ENCODE data around the gene TAF8. TPM values are rescaled to one million over a fixed set of nuclear protein-coding genes. Genes with fewer than 3 reads are reported as not detected.

TAF8 gene
- total RNA-seq, 2 donors from 2014 or later, result 62.6 to 70.4 TPM

DNA sequence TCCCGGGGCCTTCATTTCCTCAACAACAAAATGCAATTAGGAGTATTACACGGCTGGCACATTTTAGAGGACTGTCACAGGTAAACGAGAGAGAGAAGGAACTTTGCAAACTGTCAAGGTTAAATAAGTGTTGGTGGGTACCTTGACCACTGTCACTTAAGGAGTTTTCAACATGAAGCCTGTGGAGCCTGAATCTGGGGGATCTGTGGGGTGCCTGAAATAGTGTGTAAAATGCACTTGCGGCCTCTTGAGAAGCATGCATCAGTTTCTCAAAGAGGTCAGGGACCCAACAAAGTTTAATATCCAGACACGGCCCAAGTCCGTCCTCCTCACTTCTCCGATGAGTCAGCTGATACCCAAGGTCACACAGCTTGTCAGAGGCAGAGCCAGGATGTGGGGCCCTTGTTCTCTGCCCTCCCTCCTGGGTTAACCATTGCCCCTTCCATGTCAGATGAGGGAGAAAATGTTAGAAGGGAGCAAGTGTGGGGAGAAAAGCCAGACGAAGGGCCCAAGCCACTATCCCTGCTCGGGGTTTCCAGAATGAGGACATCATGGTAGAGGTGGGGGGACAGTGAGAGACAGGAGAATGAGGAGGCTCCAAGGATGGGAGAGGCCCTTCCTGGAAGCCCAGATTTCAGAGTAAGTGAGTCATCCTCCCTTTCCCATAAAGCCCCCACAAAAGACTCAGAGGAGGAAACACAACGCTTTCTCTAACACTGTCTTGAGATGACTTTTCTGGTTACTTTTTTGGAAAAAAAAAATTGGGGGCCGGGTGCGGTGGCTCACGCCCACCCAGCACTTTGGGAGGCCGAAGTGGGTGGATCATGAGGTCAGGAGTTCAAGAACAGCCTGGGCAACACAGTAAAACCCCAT is 49.9 kb downstream of the TAF8 start:
- no peaks in the 10 kb centered on the region for H3K27me3 Mint-ChIP-seq (ENCODE audit: low read depth)
- H3K9me3 Mint-ChIP-seq, result no peaks in the 10 kb centered on the region
- DNase-seq (peak; percentile 42 to 58), ATAC-seq (replicated peaks in 1 of 2) (peak; percentile 43 to 58)
- peaks cover 61% of the 10 kb centered on the region for H3K4me1 Mint-ChIP-seq (ENCODE audit: low read depth)
- peaks cover 0 to 2% of the 10 kb centered on the region in 2 donors for H3K36me3 Mint-ChIP-seq (ENCODE audit: insufficient read depth in 2 of 2)
- H3K27ac Mint-ChIP-seq, result peak overlapping the region; percentile 96
- peak overlapping the region; percentile 77 to 80 for H3K4me3 Mint-ChIP-seq

DNA sequence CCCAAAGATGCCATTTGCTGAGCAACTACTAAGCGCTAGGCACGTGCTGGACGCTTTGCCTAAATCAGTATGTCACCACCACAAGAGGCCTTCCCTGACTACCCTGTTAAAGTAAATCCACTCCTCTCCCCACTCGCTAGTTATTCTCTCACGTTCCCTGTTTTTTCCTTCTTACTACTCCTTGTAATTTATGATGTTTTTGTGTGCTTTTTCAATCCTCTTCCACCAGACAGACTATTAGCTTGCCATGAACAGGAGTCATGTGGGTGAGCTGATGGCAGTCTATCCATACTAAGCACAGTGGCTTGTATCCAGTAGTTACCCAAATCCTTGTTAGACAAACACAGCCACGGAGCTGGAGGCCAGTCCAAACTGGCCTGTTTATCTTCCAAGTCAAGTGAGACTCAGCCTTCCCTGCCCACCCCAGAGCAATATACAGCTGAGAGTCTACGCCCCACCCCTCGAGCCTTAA is 50.9 kb downstream of the TAF8 start:
- Mint-ChIP-seq H3K9me3 (no peaks in the 10 kb centered on the region), H3K27ac (peak overlapping the region; percentile 70), H3K4me1 (ENCODE audit: low read depth) (peaks cover 61% of the 10 kb centered on the region), H3K4me3 (peak overlapping the region; percentile 33 to 38), H3K36me3 (ENCODE audit: insufficient read depth in 2 of 2) (peaks cover 0 to 2% of the 10 kb centered on the region in 2 donors), H3K27me3 (ENCODE audit: low read depth) (no peaks in the 10 kb centered on the region)
- ATAC-seq (replicated peaks in 1 of 2) (no peak), DNase-seq (no peak)

DNA sequence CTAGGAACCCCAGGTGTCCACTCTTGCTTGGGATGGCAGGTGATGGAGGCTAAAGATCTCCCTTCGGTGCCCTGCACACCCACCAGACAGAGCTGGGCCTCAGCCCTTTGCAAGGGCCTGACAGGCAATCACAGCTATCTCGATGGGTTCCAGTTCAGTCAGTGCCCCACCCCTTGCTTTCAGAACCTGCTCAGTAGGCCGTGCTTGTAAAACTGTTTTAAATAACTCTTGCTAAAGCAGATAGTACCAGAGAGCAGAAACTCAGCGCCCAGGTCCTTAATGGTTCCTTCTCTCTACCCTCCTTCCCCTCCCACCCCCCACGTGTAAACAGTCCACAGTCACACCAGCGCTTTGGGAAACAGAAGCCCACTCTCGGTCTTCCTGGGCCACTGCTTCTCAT is 52.9 kb downstream of the TAF8 start:
- peaks cover 0 to 2% of the 10 kb centered on the region in 2 donors for H3K36me3 Mint-ChIP-seq (ENCODE audit: insufficient read depth in 2 of 2)
- peak overlapping the region; percentile 89 for H3K27ac Mint-ChIP-seq
- no peak for DNase-seq
- peaks cover 55% of the 10 kb centered on the region for H3K4me1 Mint-ChIP-seq (ENCODE audit: low read depth)
- H3K9me3 Mint-ChIP-seq, result no peaks in the 10 kb centered on the region
- peak overlapping the region; percentile 82 to 86 for H3K4me3 Mint-ChIP-seq
- H3K27me3 Mint-ChIP-seq (ENCODE audit: low read depth), result no peaks in the 10 kb centered on the region
- no peak for ATAC-seq (replicated peaks in 1 of 2)

DNA sequence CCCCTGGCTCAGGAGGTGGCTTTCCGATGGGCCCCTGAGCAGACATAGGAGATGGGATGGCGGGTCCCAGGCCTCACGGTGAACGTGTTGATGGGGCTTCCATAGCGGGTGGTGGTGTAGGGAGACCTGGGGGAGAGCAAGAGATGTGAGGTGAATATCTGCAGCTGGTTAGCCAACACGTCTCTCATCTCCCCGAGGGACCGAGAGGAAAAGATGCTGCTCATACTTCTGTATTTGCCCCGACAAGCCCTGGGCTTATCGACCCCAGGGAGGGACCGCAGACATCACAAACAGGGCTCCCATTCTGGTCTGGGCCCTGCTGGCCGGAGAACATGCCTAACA is 53.4 kb downstream of the TAF8 start:
- no peak for ATAC-seq (replicated peaks in 1 of 2)
- Mint-ChIP-seq H3K27me3 (ENCODE audit: low read depth) (no peaks in the 10 kb centered on the region), H3K9me3 (no peaks in the 10 kb centered on the region)

DNA sequence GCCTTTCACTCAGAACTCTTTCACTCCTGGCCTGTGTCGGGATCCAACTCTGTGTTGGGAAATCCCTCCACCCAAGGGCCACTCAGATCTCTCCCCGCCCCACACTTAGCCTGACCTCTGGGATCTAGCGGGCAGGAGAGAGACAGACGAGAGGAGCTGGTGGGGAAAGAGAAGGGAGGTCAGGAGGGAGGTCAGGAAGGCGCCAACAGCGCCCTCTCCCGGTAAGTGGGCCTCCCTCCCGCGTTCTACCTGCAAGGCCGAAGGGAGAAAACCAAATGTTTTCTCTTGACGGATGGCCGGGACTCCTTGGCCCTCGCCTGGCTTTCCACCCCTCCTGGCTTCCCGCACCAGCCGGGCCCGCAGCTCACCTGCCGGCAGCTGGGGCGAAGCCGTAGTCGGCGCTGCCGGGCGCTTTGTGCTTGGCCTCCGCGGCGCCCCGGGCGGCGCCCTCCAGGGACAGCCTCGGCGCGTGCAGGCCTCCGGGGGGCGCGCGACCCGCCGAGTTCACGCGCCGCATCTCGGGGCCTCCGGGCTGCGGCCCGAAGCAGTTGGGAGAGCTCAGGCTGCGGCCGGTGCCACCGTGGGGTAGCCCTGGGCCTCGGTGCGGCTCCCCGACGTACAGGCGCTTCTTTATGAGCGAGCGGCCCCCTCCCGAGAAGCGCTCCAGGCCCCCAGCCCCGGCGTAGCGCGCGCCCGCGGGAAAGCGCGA is 53.9 kb downstream of the TAF8 start:
- DNase-seq (peak; percentile 82 to 87), ATAC-seq (replicated peaks in 1 of 2) (peak; percentile 69 to 82)
- H3K9me3 Mint-ChIP-seq, result no peaks in the 10 kb centered on the region
- peaks cover 45% of the 10 kb centered on the region for H3K4me1 Mint-ChIP-seq (ENCODE audit: low read depth)
- H3K27ac Mint-ChIP-seq, result peak overlapping the region; percentile 89
- H3K27me3 Mint-ChIP-seq (ENCODE audit: low read depth), result no peaks in the 10 kb centered on the region
- H3K36me3 Mint-ChIP-seq (ENCODE audit: insufficient read depth in 2 of 2), result peaks cover 0 to 2% of the 10 kb centered on the region in 2 donors
- H3K4me3 Mint-ChIP-seq, result peak overlapping the region; percentile 82 to 86

More for the DNA sequence above, 53.4 kb downstream of the TAF8 start:
- peaks cover 0 to 2% of the 10 kb centered on the region in 2 donors for H3K36me3 Mint-ChIP-seq (ENCODE audit: insufficient read depth in 2 of 2)
- peak overlapping the region; percentile 82 to 86 for H3K4me3 Mint-ChIP-seq
- peaks cover 50% of the 10 kb centered on the region for H3K4me1 Mint-ChIP-seq (ENCODE audit: low read depth)
- H3K27ac Mint-ChIP-seq, result peak overlapping the region; percentile 89
- no peak for DNase-seq

DNA sequence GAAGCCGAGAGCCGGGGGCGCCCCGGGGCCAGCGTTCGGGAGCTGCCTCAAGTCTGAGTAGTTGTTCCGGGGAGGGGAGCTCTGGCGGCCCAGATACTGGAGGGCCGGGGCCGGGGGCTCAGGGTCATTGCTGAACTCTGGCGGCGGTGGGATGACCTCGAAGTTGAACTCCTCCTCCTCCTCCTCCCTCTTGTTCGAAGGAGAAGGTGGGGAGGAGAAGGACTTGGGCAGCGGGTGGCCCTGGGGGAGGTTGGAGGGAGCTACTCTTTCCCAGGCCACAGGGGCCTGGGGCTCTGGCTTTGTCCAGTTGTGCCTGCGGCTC is 54.4 kb downstream of the TAF8 start:
- peak overlapping the region; percentile 82 to 86 for H3K4me3 Mint-ChIP-seq
- ATAC-seq (replicated peaks in 1 of 2), result no peak

DNA sequence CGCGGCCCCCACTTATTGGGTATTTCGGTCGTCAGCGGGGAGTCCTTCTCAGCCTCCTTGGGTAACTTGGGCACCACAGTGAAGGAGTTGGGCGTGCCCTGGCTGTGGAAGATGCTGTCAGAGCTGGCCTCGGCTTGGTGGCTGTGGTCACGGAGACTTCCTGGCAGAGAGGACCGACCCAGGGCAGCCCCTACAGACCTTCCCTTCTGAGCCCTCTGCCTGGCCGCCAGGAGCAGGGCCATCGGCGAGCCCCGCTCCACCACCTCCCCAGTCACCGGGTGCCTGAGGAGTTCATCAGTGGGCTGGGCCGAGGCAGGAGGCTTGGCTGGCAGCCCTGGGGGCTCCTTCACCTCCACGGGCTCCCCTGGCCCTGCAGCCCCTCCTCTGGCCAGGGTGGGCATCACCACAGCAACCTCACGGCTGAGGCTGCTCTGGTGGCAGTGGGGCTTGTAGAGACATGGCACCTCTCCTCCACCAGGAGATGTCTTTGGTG is 54.9 kb downstream of the TAF8 start:
- DNase-seq (peak in 1 of 2 donors; percentile 15), ATAC-seq (replicated peaks in 1 of 2) (no peak)
- no peaks in the 10 kb centered on the region for H3K27me3 Mint-ChIP-seq (ENCODE audit: low read depth)
- peak overlapping the region; percentile 82 to 86 for H3K4me3 Mint-ChIP-seq
- peaks cover 35% of the 10 kb centered on the region for H3K4me1 Mint-ChIP-seq (ENCODE audit: low read depth)
- H3K36me3 Mint-ChIP-seq (ENCODE audit: insufficient read depth in 2 of 2), result peaks cover 0 to 2% of the 10 kb centered on the region in 2 donors
- no peaks in the 10 kb centered on the region for H3K9me3 Mint-ChIP-seq
- no peak overlapping the region for H3K27ac Mint-ChIP-seq

More for the DNA sequence above, 54.4 kb downstream of the TAF8 start:
- H3K36me3 Mint-ChIP-seq (ENCODE audit: insufficient read depth in 2 of 2), result peaks cover 0 to 2% of the 10 kb centered on the region in 2 donors
- peaks cover 40% of the 10 kb centered on the region for H3K4me1 Mint-ChIP-seq (ENCODE audit: low read depth)
- DNase-seq, result no peak
- H3K9me3 Mint-ChIP-seq, result no peaks in the 10 kb centered on the region
- no peak overlapping the region for H3K27ac Mint-ChIP-seq
- H3K27me3 Mint-ChIP-seq (ENCODE audit: low read depth), result no peaks in the 10 kb centered on the region

DNA sequence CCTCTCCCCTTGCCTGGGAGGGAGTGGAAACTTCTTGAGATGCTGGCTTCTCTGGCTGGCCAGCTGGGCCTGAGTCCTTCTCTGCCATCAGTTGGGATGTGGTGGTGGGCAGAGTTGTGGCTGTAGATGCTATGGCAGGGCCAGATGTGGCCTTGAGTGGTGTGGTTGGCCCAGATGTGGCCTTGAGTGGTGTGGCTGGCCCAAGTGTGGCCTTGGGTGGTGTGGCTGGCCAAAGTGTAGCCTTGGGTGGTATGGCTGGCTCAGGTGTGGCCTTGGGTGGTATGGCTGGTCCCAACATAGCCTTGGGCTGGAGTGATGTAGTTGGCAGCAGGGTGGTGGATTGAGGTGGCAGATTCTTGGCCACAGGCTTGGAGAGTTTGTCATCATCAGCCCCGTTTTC is 55.4 kb downstream of the TAF8 start:
- peak overlapping the region; percentile 12 to 86 for H3K4me3 Mint-ChIP-seq
- peaks cover 0 to 2% of the 10 kb centered on the region in 2 donors for H3K36me3 Mint-ChIP-seq (ENCODE audit: insufficient read depth in 2 of 2)
- ATAC-seq (replicated peaks in 1 of 2) (no peak), DNase-seq (no peak)
- peaks cover 30% of the 10 kb centered on the region for H3K4me1 Mint-ChIP-seq (ENCODE audit: low read depth)
- H3K27ac Mint-ChIP-seq, result no peak overlapping the region
- H3K27me3 Mint-ChIP-seq (ENCODE audit: low read depth), result no peaks in the 10 kb centered on the region
- H3K9me3 Mint-ChIP-seq, result no peaks in the 10 kb centered on the region

DNA sequence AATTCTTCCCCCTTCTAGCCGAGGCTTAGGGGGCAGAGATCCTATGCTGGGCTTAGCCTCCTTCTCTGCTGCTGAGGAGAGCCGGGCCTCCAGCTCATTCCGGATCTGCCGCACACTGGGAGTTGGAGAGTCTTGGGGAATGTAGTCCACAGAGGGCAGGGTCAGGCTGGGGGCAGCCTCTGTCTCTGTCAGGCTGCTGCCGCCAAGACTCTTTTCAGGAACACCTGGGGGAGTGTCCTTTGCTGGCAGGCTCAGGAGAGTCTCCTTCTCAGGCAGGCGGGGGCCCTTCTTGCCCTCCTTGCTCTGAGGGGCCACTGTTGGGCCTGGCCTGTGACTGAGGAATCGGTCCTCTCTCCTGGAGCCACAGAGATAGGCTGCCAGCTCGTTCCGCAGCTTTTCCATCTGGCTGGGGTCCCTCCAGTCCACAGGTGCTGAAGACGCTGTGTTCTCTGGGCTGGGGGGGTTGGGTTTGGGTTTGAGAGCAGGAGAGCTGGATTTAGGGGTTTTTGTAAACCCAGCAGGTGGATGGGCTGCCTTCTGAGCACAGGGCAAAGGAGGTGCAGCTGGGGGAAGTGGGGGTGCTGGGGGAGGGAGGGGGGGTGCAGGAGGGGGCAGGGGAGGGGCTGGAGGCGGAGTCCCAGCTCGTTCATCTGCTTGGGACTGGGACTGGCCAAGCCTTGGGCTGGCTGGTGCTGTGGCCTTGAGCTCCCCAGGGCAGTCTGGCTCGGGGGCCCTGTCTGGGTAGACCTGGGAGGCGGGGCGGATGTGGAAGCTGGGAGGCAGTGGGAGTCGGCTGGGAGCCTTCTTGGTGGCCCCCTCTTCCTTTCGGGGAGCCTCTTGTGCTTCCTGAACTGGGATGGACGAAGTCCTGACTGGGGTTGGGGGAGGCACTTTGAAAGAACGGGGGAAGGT is 56.0 kb downstream of the TAF8 start:
- Mint-ChIP-seq H3K4me1 (ENCODE audit: low read depth) (peaks cover 24% of the 10 kb centered on the region), H3K36me3 (ENCODE audit: insufficient read depth in 2 of 2) (peaks cover 0 to 2% of the 10 kb centered on the region in 2 donors), H3K27ac (no peak overlapping the region), H3K9me3 (no peaks in the 10 kb centered on the region), H3K27me3 (ENCODE audit: low read depth) (peaks cover under 1% of the 10 kb centered on the region), H3K4me3 (no peak overlapping the region)
- ATAC-seq (replicated peaks in 1 of 2) (no peak), DNase-seq (no peak)

DNA sequence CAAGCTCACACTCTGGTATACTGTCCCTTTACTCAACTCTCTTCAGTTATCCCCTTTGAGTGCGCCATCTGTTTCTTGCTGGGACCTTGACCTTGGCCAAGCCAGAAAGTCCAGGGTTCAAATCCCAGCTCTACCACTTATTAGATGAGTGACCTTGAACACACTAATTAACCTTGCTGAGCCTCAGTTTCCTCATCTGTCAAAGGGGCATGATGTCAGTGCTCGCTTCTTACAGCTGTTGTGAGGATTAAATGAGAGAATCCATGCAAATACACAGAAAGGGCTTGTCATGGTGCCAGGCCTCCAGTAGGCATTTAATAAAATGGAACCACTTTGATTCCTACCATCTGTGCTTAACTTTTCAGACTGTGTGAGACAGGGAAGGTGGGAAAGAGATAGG is 57.7 kb downstream of the TAF8 start:
- H3K27ac Mint-ChIP-seq, result peak overlapping the region; percentile 31
- H3K27me3 Mint-ChIP-seq (ENCODE audit: low read depth), result peaks cover 12% of the 10 kb centered on the region
- no peak overlapping the region for H3K4me3 Mint-ChIP-seq
- no peak for ATAC-seq (replicated peaks in 1 of 2)
- no peaks in the 10 kb centered on the region for H3K36me3 Mint-ChIP-seq (ENCODE audit: insufficient read depth in 2 of 2)
- peaks cover 10% of the 10 kb centered on the region for H3K4me1 Mint-ChIP-seq (ENCODE audit: low read depth)
- no peaks in the 10 kb centered on the region for H3K9me3 Mint-ChIP-seq
- no peak for DNase-seq

DNA sequence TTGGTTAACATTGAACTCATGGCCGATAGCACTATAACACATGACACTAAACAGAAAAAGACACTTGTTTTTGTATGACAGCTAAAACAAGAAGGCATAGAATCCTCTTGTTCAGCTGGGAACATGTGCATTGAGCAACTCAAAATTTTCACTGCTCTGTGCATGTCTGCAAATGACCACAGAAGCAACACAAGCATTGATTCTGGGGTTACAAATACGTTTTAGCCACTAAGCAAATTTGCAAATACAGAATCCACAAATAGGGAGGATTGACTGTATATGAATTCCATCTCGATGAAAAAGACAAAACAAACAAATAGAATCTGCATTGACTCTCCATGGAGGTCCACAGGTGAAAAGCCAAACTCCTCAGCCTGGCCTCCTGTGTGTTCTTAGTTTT is 60.4 kb downstream of the TAF8 start:
- Mint-ChIP-seq H3K4me1 (ENCODE audit: low read depth) (no peaks in the 10 kb centered on the region), H3K4me3 (no peak overlapping the region), H3K27me3 (ENCODE audit: low read depth) (peaks cover 12% of the 10 kb centered on the region), H3K27ac (no peak overlapping the region), H3K36me3 (ENCODE audit: insufficient read depth in 2 of 2) (no peaks in the 10 kb centered on the region), H3K9me3 (no peaks in the 10 kb centered on the region)
- ATAC-seq (replicated peaks in 1 of 2), result no peak
- DNase-seq, result no peak

DNA sequence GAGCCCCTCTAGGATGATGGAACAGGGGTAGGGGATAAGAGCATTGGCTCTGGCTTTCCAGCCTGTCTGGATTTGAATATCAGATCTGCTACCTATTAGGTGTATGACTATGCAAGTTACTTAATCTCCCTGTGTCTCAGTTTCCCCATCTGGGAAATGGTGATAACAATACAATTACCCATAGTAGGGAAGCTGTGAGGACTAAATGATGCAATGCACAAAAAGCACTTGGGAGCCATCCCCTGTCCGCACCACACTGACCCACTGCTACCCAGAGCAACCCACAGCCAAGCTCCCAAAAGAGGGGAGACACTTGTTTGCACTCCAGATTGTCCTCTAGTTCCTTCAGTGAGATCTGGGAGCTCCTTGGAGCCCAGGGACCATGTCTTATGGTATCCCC is 62.0 kb downstream of the TAF8 start:
- no peaks in the 10 kb centered on the region for H3K4me1 Mint-ChIP-seq (ENCODE audit: low read depth)
- H3K36me3 Mint-ChIP-seq (ENCODE audit: insufficient read depth in 2 of 2), result no peaks in the 10 kb centered on the region
- no peak overlapping the region for H3K27ac Mint-ChIP-seq
- H3K27me3 Mint-ChIP-seq (ENCODE audit: low read depth), result peaks cover 23% of the 10 kb centered on the region
- DNase-seq (no peak), ATAC-seq (replicated peaks in 1 of 2) (no peak)
- no peaks in the 10 kb centered on the region for H3K9me3 Mint-ChIP-seq
- H3K4me3 Mint-ChIP-seq, result no peak overlapping the region

All from activated T-cell treated with anti-CD3 and anti-CD28 coated beads, Interleukin-2, amount 50 U/mL, for 72 hours (primary cell).